D721Med (cell line): ENCODE results near the gene TAF1L.
"Not testable (repeated sequence)": the region's sequence is repeated elsewhere in the genome, so short reads cannot be mapped to it uniquely, and the experiment has no call there.

Experiments used
- DNase-seq: peaks from one replicate; pipeline ENCODE4 v3.0.0; 2011; ENCODE audit warnings: low spot score; ENCODE audit not compliant: insufficient read length
- FAIRE-seq: peaks from 2 replicates; lab custom pipeline; 2011; peaks lifted over from hg19 to GRCh38; lab: Jason Lieb, UNC
- CTCF ChIP-seq: IDR thresholded peaks from 2 replicates; pipeline ENCODE4 v1.5.1; 2012; ENCODE audit warnings: mild to moderate bottlenecking, control low read depth; ENCODE audit not compliant: insufficient read depth; ENCODE audit errors: missing control alignments

Gene TAF1L

GRCh38 chr9:32618261-32618660, 17.2 kb downstream of the TAF1L start:
- no peak for FAIRE-seq
- DNase-seq, result no peak
- no peak for TF ChIP-seq CTCF

GRCh38 chr9:32606811-32607210, 28.7 kb downstream of the TAF1L start:
- no peak for FAIRE-seq
- no peak for TF ChIP-seq CTCF
- DNase-seq, result no peak

GRCh38 chr9:32603914-32604852, 31.3 kb downstream of the TAF1L start:
- FAIRE-seq (no peak), DNase-seq (no peak)
- no peak for TF ChIP-seq CTCF

GRCh38 chr9:32599021-32599420, 36.4 kb downstream of the TAF1L start:
- not testable (repeated sequence) for FAIRE-seq, DNase-seq

- FAIRE-seq (no peak), DNase-seq (no peak)
- no peak for TF ChIP-seq CTCF
Measured at GRCh38 chr9:32596936-32597335, 38.5 kb downstream of the TAF1L start.

- DNase-seq, result no peak
- FAIRE-seq, result no peak
- TF ChIP-seq CTCF, result no peak
Measured at GRCh38 chr9:32596096-32596865, 39.2 kb downstream of the TAF1L start.

- TF ChIP-seq CTCF, result no peak
- no peak for FAIRE-seq
- DNase-seq, result no peak
Measured at GRCh38 chr9:32590898-32591297, 44.6 kb downstream of the TAF1L start.
